Activated CD4-positive, alpha-beta memory T cell treated with anti-CD3 and anti-CD28 coated beads for 36 hours (primary cell): ENCODE data around the gene VSIG10L2. TPM values are rescaled to one million over a fixed set of nuclear protein-coding genes. Genes with fewer than 3 reads are reported as not detected.
"Not testable (repeated sequence)": the region's sequence is repeated elsewhere in the genome, so short reads cannot be mapped to it uniquely, and the experiment has no call there.

Experiments
- CTCF ChIA-PET: fragments of 350-600 bp; sonication (Branson Sonifier 250); formaldehyde crosslinking; loops from one replicate; lab custom pipeline; 2021; ENCODE audit warnings: antibody characterized with exemption, inconsistent platforms; lab: Charles Lee
- POLR2A ChIA-PET: fragments of 350-600 bp; sonication (Branson Sonifier 250); formaldehyde crosslinking; loops from one replicate; lab custom pipeline; 2021; ENCODE audit warnings: antibody characterized with exemption; lab: Charles Lee
- DNase-seq: peaks from one replicate; pipeline ENCODE4 v3.0.0-alpha.2; 2020
- H3K27ac Mint-ChIP-seq: one replicate; pipeline ENCODE4 v1.8.0; 2021; ENCODE audit warnings: mixed read lengths
- H3K27me3 Mint-ChIP-seq: one replicate; pipeline ENCODE4 v1.8.0; 2021; ENCODE audit warnings: mixed read lengths
- H3K36me3 Mint-ChIP-seq: one replicate; pipeline ENCODE4 v1.8.0; 2021; ENCODE audit warnings: mixed read lengths
- H3K4me1 Mint-ChIP-seq: one replicate; pipeline ENCODE4 v1.8.0; 2021; ENCODE audit warnings: low read depth, mixed read lengths
- H3K4me3 Mint-ChIP-seq: one replicate; pipeline ENCODE4 v1.8.0; 2021; ENCODE audit warnings: mild to moderate bottlenecking, mixed read lengths
- H3K9me3 Mint-ChIP-seq: one replicate; pipeline ENCODE4 v1.8.0; 2021; ENCODE audit warnings: mixed read lengths
- intact Hi-C: fragments of 100-400 bp; cut with micrococcal nuclease; formaldehyde crosslinking; loops from one replicate; pipeline ENCODE4 v1.15.1; 2023
- total RNA-seq, 2 experiments: library from RNA; stranded (reverse); gene quantifications; one replicate each; pipeline ENCODE4 v1.2.3, GENCODE V29; 2021

The VSIG10L2 gene
- total RNA-seq: not detected

DNA sequence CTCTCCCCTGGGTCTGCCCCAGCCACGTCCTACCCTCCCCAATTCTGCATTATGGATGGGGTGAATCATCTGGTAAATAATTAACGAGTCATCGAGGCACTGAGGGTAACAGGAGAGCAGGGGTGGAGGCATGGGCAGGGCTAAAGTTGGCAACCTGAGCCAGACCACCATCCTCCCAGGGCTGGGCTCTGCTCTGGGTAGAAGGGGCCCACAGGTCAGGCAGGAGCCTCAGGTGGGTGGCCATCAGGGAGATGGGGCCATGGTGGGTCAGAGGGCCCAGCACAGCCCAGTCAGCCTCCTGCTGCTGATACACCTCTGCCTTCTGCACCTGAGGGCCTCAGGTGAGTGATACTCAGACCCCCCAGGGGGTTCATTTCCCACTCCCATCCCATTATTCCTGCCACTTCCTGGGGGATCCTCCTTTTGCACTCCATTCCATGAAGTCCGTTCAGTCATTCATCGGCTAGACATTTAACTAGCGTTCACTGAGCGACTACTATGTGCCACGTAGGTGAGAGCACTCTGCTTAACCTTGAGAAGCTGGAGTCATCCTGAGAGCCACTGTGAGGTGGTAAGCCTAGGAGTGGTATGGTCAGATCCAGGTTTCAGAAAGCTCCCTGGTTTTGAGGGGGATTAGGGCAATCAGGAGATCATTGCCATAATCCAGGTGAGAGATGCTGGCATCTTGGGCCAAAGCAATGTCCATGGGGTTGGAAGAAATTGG, at the start of gene VSIG10L2:
TSS of gene VSIG10L2 (plus strand) at position 248 of the 724 bp plus-strand sequence. CDS start at position 260, 12 bp downstream.
- Mint-ChIP-seq H3K36me3 (no peaks in the 10 kb centered on the region), H3K4me3 (no peak within 1 kb of the TSS), H3K4me1 (peaks cover 6% of the 10 kb centered on the region), H3K27me3 (peaks cover 5% of the 10 kb centered on the region), H3K27ac (no peak within 1 kb of the TSS), H3K9me3 (no peaks in the 10 kb centered on the region)
- ChIA-PET POLR2A (no interaction called here), CTCF (no interaction called here)
- no peak for DNase-seq
- intact Hi-C loops: no loop called here

DNA sequence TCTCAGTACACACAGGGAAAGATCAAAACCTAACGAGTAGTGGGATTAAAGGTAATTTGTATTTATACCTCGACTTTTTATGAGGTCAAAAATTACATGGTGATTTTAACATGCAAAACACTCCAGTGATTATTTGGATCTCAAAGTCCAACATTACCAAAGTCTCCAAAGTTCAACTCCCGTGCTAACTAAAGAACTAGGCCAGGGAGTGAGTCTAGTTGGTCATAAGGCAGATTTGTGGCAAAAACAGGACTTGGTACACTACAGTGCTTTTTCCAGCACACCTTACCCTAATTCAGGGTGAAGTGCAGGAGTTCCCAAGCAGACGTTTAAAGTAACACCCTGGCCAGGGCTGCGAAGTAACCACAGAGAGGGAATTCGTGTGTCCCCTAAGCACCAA, 44.0 kb upstream of the VSIG10L2 start:
- no peak for DNase-seq
- CTCF ChIA-PET: interaction anchor here (2.5 kb wide), 1 partner anchor 14 kb away, joined by 16 read pairs; the partner anchor contains the start of gene HYLS1
- Mint-ChIP-seq H3K9me3 (no peaks in the 10 kb centered on the region), H3K27ac (no peak overlapping the region), H3K4me3 (peak overlapping the region; percentile 71), H3K4me1 (peaks cover 42% of the 10 kb centered on the region), H3K27me3 (peaks cover 18% of the 10 kb centered on the region), H3K36me3 (peaks cover 31% of the 10 kb centered on the region)
- intact Hi-C loops: loop anchor here (2.0 kb wide), 1 partner anchor 161 kb away; the partner anchor contains the start of gene CDON
- POLR2A ChIA-PET: interaction anchor here (2.2 kb wide), 1 partner anchor 14 kb away, joined by 24 read pairs; the partner anchor contains the start of gene HYLS1

DNA sequence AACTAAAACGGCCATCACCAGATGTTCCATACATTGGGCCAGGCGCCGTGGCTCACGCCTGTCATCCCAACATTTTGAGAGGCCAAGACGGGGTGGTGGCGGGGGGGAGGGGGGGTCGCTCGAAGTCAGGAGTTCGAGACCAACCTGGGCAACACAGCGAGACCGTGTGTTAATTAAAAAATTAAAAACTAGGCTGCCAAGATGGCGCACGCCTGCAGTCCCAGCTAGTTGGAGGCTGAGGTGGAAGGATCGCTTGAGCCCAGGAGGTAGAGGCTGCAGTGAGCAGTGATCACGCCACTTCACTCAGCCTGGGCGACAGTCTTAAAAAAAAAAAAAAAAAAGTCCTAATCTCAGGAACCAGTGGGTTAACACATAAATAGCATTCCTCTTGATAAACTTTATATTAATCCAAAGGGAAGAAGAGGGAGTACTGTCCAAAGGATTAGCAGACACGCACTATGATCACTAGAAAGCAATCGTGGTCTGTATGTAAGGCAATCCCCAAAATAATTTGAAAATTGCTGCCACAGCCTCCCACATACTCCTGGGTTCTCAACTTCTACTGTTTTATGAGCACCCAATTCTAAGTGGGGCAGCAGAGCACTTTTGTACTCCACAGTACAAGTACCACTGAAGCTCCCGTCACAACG, 43.4 kb upstream of the VSIG10L2 start:
- CTCF ChIA-PET: interaction anchor here (0.8 to 2.5 kb wide), 5 partner anchors 15 to 334 kb away, joined by 3 to 16 read pairs (median 4); partner anchors contain the start of gene HYLS1
- H3K9me3 Mint-ChIP-seq: no peaks in the 10 kb centered on the region
- H3K4me3 Mint-ChIP-seq: peak overlapping the region; percentile 93
- peaks cover 39% of the 10 kb centered on the region for H3K4me1 Mint-ChIP-seq
- POLR2A ChIA-PET: interaction anchor here (1.0 to 2.2 kb wide), 2 partner anchors 15 to 310 kb away, joined by 3 to 24 read pairs; partner anchors contain the start of genes HYLS1 and STT3A
- H3K27me3 Mint-ChIP-seq: peaks cover 19% of the 10 kb centered on the region
- intact Hi-C loops: loop anchor here (2.0 kb wide), 1 partner anchor 160 kb away; the partner anchor contains the start of gene CDON
- no peak for DNase-seq
- peak overlapping the region; percentile 91 for H3K27ac Mint-ChIP-seq
- H3K36me3 Mint-ChIP-seq: peaks cover 30% of the 10 kb centered on the region

DNA sequence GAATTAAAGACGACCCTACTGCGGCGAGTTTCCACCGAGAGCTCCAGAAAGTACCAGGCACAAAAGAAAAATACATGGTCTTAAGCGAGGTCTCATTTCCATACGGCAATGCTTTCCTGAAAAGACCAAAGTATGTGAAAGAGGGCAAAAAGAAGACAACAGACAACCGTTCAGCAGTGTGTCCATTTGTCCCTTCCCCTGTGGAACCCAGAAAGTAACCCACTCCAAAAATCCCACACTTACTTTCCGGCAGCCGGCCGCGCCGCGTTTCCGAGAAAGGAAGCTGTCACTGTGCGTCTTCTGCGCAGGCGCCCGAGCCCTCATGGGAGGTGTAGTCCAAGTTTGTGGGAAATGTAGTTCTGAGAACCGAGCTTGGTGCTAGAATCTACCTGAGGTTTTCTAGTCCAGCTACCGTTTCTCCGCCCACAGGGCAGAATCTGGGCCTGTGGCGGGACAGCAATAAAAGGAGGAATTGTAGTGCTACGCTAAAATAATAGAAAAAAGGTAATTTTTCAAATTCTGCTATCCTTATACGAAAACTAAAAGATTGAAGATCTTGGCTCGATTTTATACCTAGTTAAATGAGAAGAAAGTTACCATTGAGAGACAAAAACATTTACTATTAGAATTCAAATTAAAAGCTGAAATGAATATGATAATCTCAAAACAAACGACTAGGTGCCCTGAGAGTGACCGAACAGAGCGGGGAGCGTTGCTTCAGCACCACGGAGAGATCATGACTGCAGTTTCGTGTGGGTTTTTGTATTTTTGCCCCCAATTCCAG, 42.7 kb upstream of the VSIG10L2 start, which contains the start of gene PUS3:
TSS of gene PUS3 (minus strand) at position 280 of the 784 bp plus-strand sequence. CDS start 6,922 bp downstream, outside the sequence.
- Mint-ChIP-seq H3K4me1 (peaks cover 32% of the 10 kb centered on the region), H3K36me3 (peaks cover 25% of the 10 kb centered on the region), H3K9me3 (no peaks in the 10 kb centered on the region), H3K27me3 (peaks cover 21% of the 10 kb centered on the region), H3K27ac (peak within 1 kb of the TSS; percentile 91), H3K4me3 (peak within 1 kb of the TSS; percentile 93)
- ChIA-PET CTCF (interaction anchor here (0.8 to 2.5 kb wide), 6 partner anchors 10 to 335 kb away, joined by 3 to 16 read pairs (median 4); partner anchors contain the start of gene HYLS1), POLR2A (interaction anchor here (0.7 to 2.2 kb wide), 4 partner anchors 11 to 311 kb away, joined by 3 to 24 read pairs (median 4); partner anchors contain the start of genes HYLS1 and STT3A)
- intact Hi-C loops: loop anchor here (1.0 to 2.0 kb wide), 2 partner anchors 16 to 160 kb away; partner anchors contain the start of genes CDON and HYLS1
- DNase-seq: peak; percentile 93

DNA sequence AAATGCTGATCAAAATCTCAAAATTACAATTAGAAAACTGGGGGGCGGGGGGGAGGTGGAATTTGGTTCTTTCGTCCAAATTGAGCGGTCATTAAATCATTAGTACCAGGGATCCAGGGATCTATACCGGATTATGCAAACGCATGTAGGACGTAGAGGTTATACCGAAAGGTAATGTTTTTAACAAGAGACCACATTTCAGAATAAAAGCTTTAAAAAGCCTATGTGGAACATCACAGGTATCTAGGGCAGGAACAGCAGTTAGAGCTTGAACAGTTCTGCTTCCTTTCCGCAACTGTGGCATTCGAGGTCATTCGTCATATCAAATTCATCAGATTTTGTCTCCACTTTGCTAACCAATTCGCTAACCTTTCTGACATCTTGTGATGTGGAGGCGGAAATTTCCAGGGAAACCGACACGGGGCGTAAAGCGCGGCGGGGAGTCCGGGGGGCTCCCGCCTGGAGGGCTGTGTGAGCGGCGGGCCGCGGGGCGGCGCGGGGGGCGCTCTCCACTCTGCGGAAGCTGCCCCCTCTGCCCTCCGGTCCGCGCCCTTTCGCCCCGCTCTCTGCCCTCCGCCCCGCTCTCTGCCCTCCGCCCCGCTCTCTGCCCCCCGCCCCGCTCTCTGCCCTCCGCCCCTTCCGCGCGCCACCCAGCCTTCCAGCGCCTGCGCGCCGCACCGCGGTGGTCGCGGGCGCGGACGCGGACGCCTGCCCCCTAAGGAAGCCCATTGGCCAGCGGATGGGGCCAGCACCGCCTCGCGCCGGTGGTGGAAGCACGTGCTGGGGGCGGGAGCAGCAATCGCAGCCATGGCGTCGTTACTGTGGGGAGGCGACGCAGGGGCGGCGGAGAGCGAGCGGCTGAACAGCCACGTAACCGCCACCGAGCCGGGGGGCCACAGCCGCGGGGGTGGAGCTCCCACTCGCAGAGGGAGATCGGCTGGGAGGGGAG, 41.9 kb upstream of the VSIG10L2 start, which contains the start of gene DDX25:
TSS of gene DDX25 (plus strand) at position 798 of the 949 bp plus-strand sequence. CDS start at position 808, 10 bp downstream.
- Mint-ChIP-seq H3K4me3 (peak within 1 kb of the TSS; percentile 93), H3K4me1 (peaks cover 31% of the 10 kb centered on the region), H3K27me3 (peaks cover 25% of the 10 kb centered on the region), H3K27ac (peak within 1 kb of the TSS; percentile 19), H3K36me3 (peaks cover 25% of the 10 kb centered on the region), H3K9me3 (no peaks in the 10 kb centered on the region)
- intact Hi-C loops: loop anchor here (1.0 to 2.0 kb wide), 2 partner anchors 17 to 159 kb away; partner anchors contain the start of genes CDON and HYLS1
- POLR2A ChIA-PET: interaction anchor here (0.7 to 2.2 kb wide), 3 partner anchors 12 to 86 kb away, joined by 3 to 24 read pairs (median 5); partner anchors contain the start of gene HYLS1
- DNase-seq: peak; percentile 32
- CTCF ChIA-PET: interaction anchor here (1.3 to 2.5 kb wide), 5 partner anchors 9 to 336 kb away, joined by 3 to 16 read pairs (median 3); partner anchors contain the start of gene HYLS1

DNA sequence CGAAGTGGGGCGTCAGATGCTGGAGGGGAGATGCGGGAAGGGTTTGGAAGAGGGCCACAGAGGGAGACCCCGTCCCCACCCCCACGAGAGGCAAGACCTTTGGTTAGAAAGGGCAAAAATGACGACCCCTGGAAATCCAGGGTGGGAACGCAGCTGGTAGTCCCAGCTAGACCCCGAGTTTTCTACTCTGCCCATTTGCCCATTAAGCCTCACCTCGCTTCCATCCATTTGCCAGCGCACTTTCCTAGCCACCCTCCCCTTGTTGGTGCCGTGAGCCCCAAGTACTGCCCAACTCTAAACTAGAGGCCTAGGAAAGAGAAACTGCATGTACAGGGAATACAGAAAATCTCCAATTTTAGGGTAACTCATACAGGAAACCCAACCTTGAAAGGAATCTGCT, 41.2 kb upstream of the VSIG10L2 start:
- intact Hi-C loops: no loop called here

DNA sequence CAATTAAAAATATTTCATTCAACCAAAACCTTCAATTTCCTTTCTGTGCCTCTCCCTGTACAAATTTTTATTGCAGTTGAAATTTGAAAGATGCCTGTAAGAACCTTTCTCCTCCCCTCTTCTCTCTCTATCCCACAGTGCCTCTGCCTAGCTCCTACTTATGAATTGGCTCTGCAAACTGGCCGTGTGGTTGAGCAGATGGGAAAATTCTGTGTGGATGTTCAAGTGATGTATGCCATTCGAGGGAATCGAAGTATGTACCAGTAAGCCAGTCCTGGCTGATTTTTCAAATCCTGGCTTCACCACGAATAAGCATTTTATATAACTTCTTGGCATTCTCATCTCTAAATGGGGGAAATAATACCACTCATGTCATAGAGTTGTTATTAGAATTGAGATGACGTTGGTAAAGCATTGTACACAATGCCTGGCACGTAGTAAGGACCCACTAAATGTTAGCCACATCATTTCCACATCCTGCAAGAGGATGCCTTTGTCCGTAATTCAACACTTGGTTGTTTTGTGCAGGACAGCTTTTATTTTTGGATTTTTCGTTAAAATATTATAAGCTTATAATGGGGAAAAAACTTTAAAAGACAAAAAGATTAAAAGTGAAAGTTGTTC, 35.5 kb upstream of the VSIG10L2 start:
- POLR2A ChIA-PET: no interaction called here
- intact Hi-C loops: no loop called here

More for the DNA sequence above, 41.2 kb upstream of the VSIG10L2 start:
- Mint-ChIP-seq H3K36me3 (peaks cover 18% of the 10 kb centered on the region), H3K27ac (no peak overlapping the region), H3K9me3 (no peaks in the 10 kb centered on the region), H3K4me1 (peaks cover 24% of the 10 kb centered on the region), H3K4me3 (peak overlapping the region; percentile 50), H3K27me3 (peaks cover 25% of the 10 kb centered on the region)
- DNase-seq: no peak
- ChIA-PET CTCF (interaction anchor here (1.4 kb wide), 1 partner anchor 9 kb away, joined by 3 read pairs; no protein-coding TSS in a partner anchor), POLR2A (no interaction called here)

DNA sequence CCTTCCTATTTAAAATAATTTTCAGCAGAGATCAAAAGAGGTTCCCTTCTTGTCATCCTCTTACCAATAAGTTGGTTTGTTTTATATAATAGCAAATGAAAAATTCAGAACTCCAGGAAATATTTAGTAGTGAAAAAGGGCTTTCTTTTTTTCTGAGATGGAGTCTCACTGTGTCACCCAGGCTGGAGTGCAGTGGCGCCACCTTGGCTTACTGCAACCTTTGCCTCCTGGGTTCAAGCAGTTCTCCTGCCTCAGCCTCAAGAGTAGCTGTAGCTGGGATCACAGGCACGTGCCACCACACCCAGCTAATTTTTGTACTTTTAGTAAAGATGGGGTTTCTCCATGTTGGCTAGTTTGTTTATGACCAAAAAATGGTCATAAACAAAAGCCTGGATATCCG, 31.2 kb upstream of the VSIG10L2 start:
- CTCF ChIA-PET, POLR2A ChIA-PET, H3K36me3 Mint-ChIP-seq, DNase-seq, H3K9me3 Mint-ChIP-seq, H3K27ac Mint-ChIP-seq, H3K4me1 Mint-ChIP-seq, H3K4me3 Mint-ChIP-seq, intact Hi-C loops: not testable (repeated sequence)
- H3K27me3 Mint-ChIP-seq: peaks cover 40% of the 10 kb centered on the region

More for the DNA sequence above, 35.5 kb upstream of the VSIG10L2 start:
- no peak for DNase-seq
- Mint-ChIP-seq H3K27me3 (peaks cover 28% of the 10 kb centered on the region), H3K9me3 (no peaks in the 10 kb centered on the region), H3K4me1 (no peaks in the 10 kb centered on the region), H3K4me3 (no peak overlapping the region), H3K36me3 (no peaks in the 10 kb centered on the region), H3K27ac (no peak overlapping the region)
- CTCF ChIA-PET: interaction anchor here (0.9 kb wide), 1 partner anchor 13 kb away, joined by 4 read pairs; no protein-coding TSS in a partner anchor

DNA sequence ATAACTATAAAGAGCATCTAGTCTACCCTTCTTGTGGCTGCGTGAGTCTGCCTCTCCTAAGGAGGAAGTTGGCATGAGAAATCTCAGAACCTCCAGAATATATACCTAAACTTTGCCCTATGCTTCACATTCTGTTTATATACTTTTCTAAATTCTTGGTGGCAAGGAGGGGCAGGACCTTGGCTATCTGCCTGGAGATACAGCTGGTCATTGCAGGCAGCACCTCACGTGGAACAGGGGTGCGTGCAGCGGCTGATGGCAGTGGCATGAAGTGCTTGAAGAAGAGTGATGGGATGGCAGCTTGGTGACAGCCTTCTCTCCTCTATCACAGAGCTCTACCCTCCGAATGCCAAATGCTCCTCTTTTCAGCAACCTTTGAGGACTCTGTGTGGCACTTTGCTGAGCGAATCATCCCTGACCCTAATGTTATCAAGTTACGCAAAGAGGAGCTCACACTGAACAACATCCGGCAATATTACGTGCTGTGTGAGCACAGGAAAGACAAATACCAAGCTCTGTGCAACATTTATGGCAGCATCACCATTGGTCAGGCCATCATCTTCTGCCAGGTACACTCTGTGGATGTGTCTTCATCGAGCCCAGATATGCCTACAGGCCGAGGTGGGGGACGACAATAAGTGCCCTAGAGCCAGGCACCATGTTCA, 29.0 kb upstream of the VSIG10L2 start:
- H3K27me3 Mint-ChIP-seq: peaks cover 34% of the 10 kb centered on the region
- intact Hi-C loops: no loop called here
- no peaks in the 10 kb centered on the region for H3K36me3 Mint-ChIP-seq
- no peaks in the 10 kb centered on the region for H3K4me1 Mint-ChIP-seq
- no peak overlapping the region for H3K27ac Mint-ChIP-seq
- H3K4me3 Mint-ChIP-seq: no peak overlapping the region
- CTCF ChIA-PET: interaction anchor here (2.0 kb wide), 1 partner anchor 8 kb away, joined by 4 read pairs; no protein-coding TSS in a partner anchor
- no peak for DNase-seq
- POLR2A ChIA-PET: no interaction called here
- H3K9me3 Mint-ChIP-seq: no peaks in the 10 kb centered on the region
